Measurements from ENCODE around the gene TSNAXIP1.

Gene TSNAXIP1

DNA sequence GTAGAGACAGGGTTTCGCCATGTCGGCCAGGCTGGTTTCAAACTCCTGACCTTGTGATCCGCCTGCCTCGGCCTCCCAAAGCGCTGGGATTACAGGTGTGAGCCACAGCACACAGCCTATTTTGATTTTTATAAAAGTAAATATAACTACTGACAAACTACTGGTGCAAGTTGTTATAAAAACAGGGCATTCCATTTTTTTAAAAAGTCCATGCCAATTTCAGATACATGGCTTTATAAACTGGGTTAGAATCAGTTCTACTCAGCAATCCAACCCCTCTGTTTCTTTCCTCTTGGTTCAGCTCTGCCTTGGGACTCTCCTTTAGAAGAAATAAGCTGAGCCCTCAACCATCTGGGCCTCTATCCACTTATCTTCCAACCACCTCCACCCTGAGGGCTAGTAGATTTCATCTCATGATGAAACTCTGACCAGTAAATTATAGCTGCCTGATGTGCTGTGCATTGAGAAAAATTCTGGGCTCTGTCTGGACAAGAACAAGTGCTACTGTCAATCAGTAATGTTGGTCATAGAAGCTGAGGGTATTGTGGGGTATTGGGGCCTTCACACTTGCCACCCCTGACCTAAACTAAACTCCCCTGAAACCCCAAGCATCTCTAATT, 10.5 kb upstream of the TSNAXIP1 start:
- Histone ChIP-seq H3K9me3 (replicated peaks; ENCODE audit: insufficient read depth, low read length) (no peaks in the 10 kb centered on the region), H3K4me3 (ENCODE audit: low read length) (no peak overlapping the region), H3K36me3 (replicated peaks; ENCODE audit: insufficient read depth, low read length) (no peaks in the 10 kb centered on the region), H3K4me2 (ENCODE audit: low read depth, low read length) (no peak overlapping the region), H3K9me2 (replicated peaks; ENCODE audit: insufficient read depth, low read length) (no peaks in the 10 kb centered on the region), H3K4me1 (ENCODE audit: low read length) (no peaks in the 10 kb centered on the region), H2AFZ (ENCODE audit: low read length) (no peak overlapping the region), H3F3A (ENCODE audit: insufficient read depth, low read length) (no peaks in the 10 kb centered on the region), H3K27ac (ENCODE audit: low read length) (no peak overlapping the region), H3K27me3 (replicated peaks; ENCODE audit: insufficient read depth, low read length) (no peaks in the 10 kb centered on the region), H4K20me1 (ENCODE audit: insufficient read depth, low read length) (no peaks in the 10 kb centered on the region), H3K79me2 (ENCODE audit: low read length) (peaks cover 68% of the 10 kb centered on the region), H3K9ac (ENCODE audit: low read length) (no peak overlapping the region)
- TF ChIP-seq EZH2phosphoT487 (IDR thresholded peaks at IDR 0.05; ENCODE audit: low read length), result no peak
- DNase-seq, result no peak

DNA sequence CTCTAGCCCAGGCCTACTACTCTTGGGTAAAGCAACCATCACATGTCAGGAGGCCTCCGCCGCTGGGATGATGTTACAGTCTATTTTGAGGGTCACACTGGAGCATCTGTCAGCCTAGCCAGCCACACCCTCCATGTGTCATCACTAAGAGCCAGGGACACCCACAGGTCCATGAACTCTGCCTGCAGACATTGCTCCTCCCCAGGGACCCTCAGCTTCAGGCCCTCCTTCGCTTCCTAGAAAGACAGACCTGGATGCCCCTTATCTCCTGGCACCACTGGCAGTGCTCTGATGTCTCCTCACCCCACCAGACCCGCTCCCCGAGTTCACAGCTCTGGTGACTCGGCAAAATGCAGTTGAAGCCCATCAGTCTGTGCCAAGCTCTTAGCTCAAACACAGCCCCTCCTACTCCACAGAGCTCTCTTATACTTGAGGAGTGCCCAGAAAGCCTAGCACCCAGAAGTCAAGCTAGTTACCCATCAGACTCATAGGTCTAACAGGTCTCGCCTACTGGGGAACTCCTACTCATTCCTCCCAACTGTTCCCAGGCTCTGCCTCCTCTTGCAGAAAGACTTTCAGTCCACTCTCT, 6.3 kb upstream of the TSNAXIP1 start:
- TF ChIP-seq, protein P1, sequence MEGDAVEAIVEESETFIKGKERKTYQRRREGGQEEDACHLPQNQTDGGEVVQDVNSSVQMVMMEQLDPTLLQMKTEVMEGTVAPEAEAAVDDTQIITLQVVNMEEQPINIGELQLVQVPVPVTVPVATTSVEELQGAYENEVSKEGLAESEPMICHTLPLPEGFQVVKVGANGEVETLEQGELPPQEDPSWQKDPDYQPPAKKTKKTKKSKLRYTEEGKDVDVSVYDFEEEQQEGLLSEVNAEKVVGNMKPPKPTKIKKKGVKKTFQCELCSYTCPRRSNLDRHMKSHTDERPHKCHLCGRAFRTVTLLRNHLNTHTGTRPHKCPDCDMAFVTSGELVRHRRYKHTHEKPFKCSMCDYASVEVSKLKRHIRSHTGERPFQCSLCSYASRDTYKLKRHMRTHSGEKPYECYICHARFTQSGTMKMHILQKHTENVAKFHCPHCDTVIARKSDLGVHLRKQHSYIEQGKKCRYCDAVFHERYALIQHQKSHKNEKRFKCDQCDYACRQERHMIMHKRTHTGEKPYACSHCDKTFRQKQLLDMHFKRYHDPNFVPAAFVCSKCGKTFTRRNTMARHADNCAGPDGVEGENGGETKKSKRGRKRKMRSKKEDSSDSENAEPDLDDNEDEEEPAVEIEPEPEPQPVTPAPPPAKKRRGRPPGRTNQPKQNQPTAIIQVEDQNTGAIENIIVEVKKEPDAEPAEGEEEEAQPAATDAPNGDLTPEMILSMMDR (IDR thresholded peaks at IDR 0.05; ENCODE audit: low read length), result no peak
- no peak for TF ChIP-seq EZH2 (optimal IDR thresholded peaks at IDR 0.05; ENCODE audit: low read depth, low read length)
- no peak overlapping the region for H3K4me2 ChIP-seq (ENCODE audit: low read depth, low read length)
- no peaks in the 10 kb centered on the region for H3K9me3 ChIP-seq (replicated peaks; ENCODE audit: insufficient read depth, low read length)
- H2AFZ ChIP-seq (ENCODE audit: low read length), result no peak overlapping the region
- no peaks in the 10 kb centered on the region for H4K20me1 ChIP-seq (ENCODE audit: insufficient read depth, low read length)
- DNase-seq, result no peak
- H3K79me2 ChIP-seq (ENCODE audit: low read length), result peaks cover 84% of the 10 kb centered on the region
- no peak overlapping the region for H3K9ac ChIP-seq (ENCODE audit: low read length)
- H3K27me3 ChIP-seq (replicated peaks; ENCODE audit: insufficient read depth, low read length), result no peaks in the 10 kb centered on the region
- H3K4me1 ChIP-seq (ENCODE audit: low read length), result peaks cover 8% of the 10 kb centered on the region
- H3K4me3 ChIP-seq (ENCODE audit: low read length), result no peak overlapping the region
- H3K27ac ChIP-seq (ENCODE audit: low read length), result no peak overlapping the region
- H3F3A ChIP-seq (ENCODE audit: insufficient read depth, low read length), result no peaks in the 10 kb centered on the region
- no peaks in the 10 kb centered on the region for H3K9me2 ChIP-seq (replicated peaks; ENCODE audit: insufficient read depth, low read length)
- no peaks in the 10 kb centered on the region for H3K36me3 ChIP-seq (replicated peaks; ENCODE audit: insufficient read depth, low read length)

- TF ChIP-seq, protein P1 (IDR thresholded peaks at IDR 0.05; ENCODE audit: low read length), result no peak
- TF ChIP-seq EZH2 (optimal IDR thresholded peaks at IDR 0.05; ENCODE audit: low read depth, low read length) (no peak), EZH2phosphoT487 (IDR thresholded peaks at IDR 0.05; ENCODE audit: low read length) (no peak)
- no peak overlapping the region for H3K4me2 ChIP-seq (ENCODE audit: low read depth, low read length)
- H3K36me3 ChIP-seq (replicated peaks; ENCODE audit: insufficient read depth, low read length), result no peaks in the 10 kb centered on the region
Measured at GRCh38 chr16:67801241-67801640, 5.4 kb upstream of the TSNAXIP1 start.

GRCh38 chr16:67801883-67802282, 4.8 kb upstream of the TSNAXIP1 start:
- H3K4me3 ChIP-seq (ENCODE audit: low read length), result no peak overlapping the region
- H3K4me2 ChIP-seq (ENCODE audit: low read depth, low read length), result no peak overlapping the region
- H2AFZ ChIP-seq (ENCODE audit: low read length), result no peak overlapping the region
- H3F3A ChIP-seq (ENCODE audit: insufficient read depth, low read length), result no peaks in the 10 kb centered on the region
- H3K9ac ChIP-seq (ENCODE audit: low read length), result no peak overlapping the region
- TF ChIP-seq, protein P1 (IDR thresholded peaks at IDR 0.05; ENCODE audit: low read length), result no peak
- TF ChIP-seq EZH2 (optimal IDR thresholded peaks at IDR 0.05; ENCODE audit: low read depth, low read length) (no peak), EZH2phosphoT487 (IDR thresholded peaks at IDR 0.05; ENCODE audit: low read length) (no peak)
- no peaks in the 10 kb centered on the region for H3K9me3 ChIP-seq (replicated peaks; ENCODE audit: insufficient read depth, low read length)
- no peaks in the 10 kb centered on the region for H3K36me3 ChIP-seq (replicated peaks; ENCODE audit: insufficient read depth, low read length)
- no peaks in the 10 kb centered on the region for H3K9me2 ChIP-seq (replicated peaks; ENCODE audit: insufficient read depth, low read length)
- no peak overlapping the region for H3K27ac ChIP-seq (ENCODE audit: low read length)
- peaks cover 84% of the 10 kb centered on the region for H3K79me2 ChIP-seq (ENCODE audit: low read length)
- no peaks in the 10 kb centered on the region for H4K20me1 ChIP-seq (ENCODE audit: insufficient read depth, low read length)
- DNase-seq, result no peak
- no peaks in the 10 kb centered on the region for H3K27me3 ChIP-seq (replicated peaks; ENCODE audit: insufficient read depth, low read length)
- H3K4me1 ChIP-seq (ENCODE audit: low read length), result peaks cover 9% of the 10 kb centered on the region

More at GRCh38 chr16:67801241-67801640, 5.4 kb upstream of the TSNAXIP1 start:
- Histone ChIP-seq H3K79me2 (ENCODE audit: low read length) (peaks cover 89% of the 10 kb centered on the region), H3K27ac (ENCODE audit: low read length) (no peak overlapping the region), H3F3A (ENCODE audit: insufficient read depth, low read length) (no peaks in the 10 kb centered on the region), H2AFZ (ENCODE audit: low read length) (no peak overlapping the region), H3K9me2 (replicated peaks; ENCODE audit: insufficient read depth, low read length) (no peaks in the 10 kb centered on the region), H3K4me1 (ENCODE audit: low read length) (peaks cover 9% of the 10 kb centered on the region), H3K9ac (ENCODE audit: low read length) (no peak overlapping the region), H3K9me3 (replicated peaks; ENCODE audit: insufficient read depth, low read length) (no peaks in the 10 kb centered on the region), H3K4me3 (ENCODE audit: low read length) (no peak overlapping the region), H4K20me1 (ENCODE audit: insufficient read depth, low read length) (no peaks in the 10 kb centered on the region), H3K27me3 (replicated peaks; ENCODE audit: insufficient read depth, low read length) (no peaks in the 10 kb centered on the region)
- no peak for DNase-seq
